Testis (tissue), 3 donors: Measurements from ENCODE around the gene CDKL4. TPM values are rescaled to one million over a fixed set of nuclear protein-coding genes. Genes with fewer than 3 reads are reported as not detected.

Experiments
- DNase-seq: peaks from one replicate; pipeline ENCODE4 v3.0.0-alpha.2; 2019
- H3K27ac ChIP-seq, 2 donors: fragments of 200-600 bp; sonication (generic); one replicate each; pipeline ENCODE4 v1.5.1; 2019
- H3K27me3 ChIP-seq: fragments of 200-600 bp; sonication (generic); one replicate; pipeline ENCODE4 v1.5.1; 2019
- H3K36me3 ChIP-seq: fragments of 200-600 bp; sonication (generic); one replicate; pipeline ENCODE4 v1.5.1; 2017; ENCODE audit warnings: low read depth; ENCODE audit errors: missing control alignments
- H3K4me1 ChIP-seq: fragments of 200-600 bp; sonication (generic); one replicate; pipeline ENCODE4 v1.5.1; 2019
- H3K4me3 ChIP-seq, 2 donors: fragments of 200-600 bp; sonication (generic); one replicate each; pipeline ENCODE4 v1.5.1; 2017 to 2019
- H3K9me3 ChIP-seq: fragments of 200-600 bp; sonication (generic); one replicate; pipeline ENCODE4 v1.5.1; 2017
- CTCF ChIP-seq, 3 experiments: fragments of 450-650 bp in 2 of 3; fragments of 200-600 bp in 1 of 3; sonication (generic) in 1 of 3; IDR thresholded peaks; one replicate each; pipeline ENCODE4 v1.5.1; 2016 to 2019; ENCODE audit warnings: antibody characterized with exemption in 3 of 3, mild to moderate bottlenecking in 2 of 3, moderate library complexity in 1 of 3
- POLR2A ChIP-seq: fragments of 450-650 bp; IDR thresholded peaks from one replicate; pipeline ENCODE4 v1.6.1; 2017; ENCODE audit warnings: antibody characterized with exemption, mild to moderate bottlenecking, moderate library complexity
- WGBS, 2 donors: methylation state at CpG; one replicate each; pipeline ENCODE4 v1.1.5; 2018; 5-methylcytosine and 5-hydroxymethylcytosine counted together
- intact Hi-C: fragments of 100-400 bp; cut with DNase I; formaldehyde crosslinking; loops from one replicate; pipeline ENCODE4 v1.15.1; 2023; ENCODE audit warnings: low total_unique reads
- polyA plus RNA-seq: library from polyadenylated mRNA; stranded (reverse); fragments of 350-450 nt; fragmentation: Illumina TruSeq; extraction: RNeasy Lipid Tissue Mini Kit (QIAGEN cat#74804); gene quantifications from one replicate; pipeline ENCODE4 v1.2.3, GENCODE V29; 2014; ENCODE audit warnings: low read depth, low replicate concordance; ENCODE audit not compliant: insufficient read depth
- total RNA-seq, 2 donors: library from RNA; depleted of rRNA; stranded (reverse); fragments of >200 nt; gene quantifications; one replicate each; pipeline ENCODE4 v1.2.3, GENCODE V29; 2016

Gene CDKL4
- total and polyA plus RNA-seq, 3 donors from 2014 or later: 2.3 to 4.2 (median 3.9) TPM

GRCh38 chr2:39146630-39147029 lies 97.1 kb downstream of the CDKL4 start:
- H3K36me3 ChIP-seq: no peaks in the 10 kb centered on the region
- DNase-seq: no peak
- TF ChIP-seq CTCF (IDR thresholded peaks at IDR 0.05): no peak
- TF ChIP-seq POLR2A: no peak
- H3K9me3 ChIP-seq: no peaks in the 10 kb centered on the region
- intact Hi-C loops: no loop called here
- no peak overlapping the region for H3K27ac ChIP-seq
- no peaks in the 10 kb centered on the region for H3K4me1 ChIP-seq
- no peak overlapping the region for H3K4me3 ChIP-seq
- H3K27me3 ChIP-seq: no peaks in the 10 kb centered on the region

GRCh38 chr2:39145906-39146421 lies 97.8 kb downstream of the CDKL4 start:
- Histone ChIP-seq H3K36me3 (no peaks in the 10 kb centered on the region), H3K27ac (no peak overlapping the region), H3K4me3 (no peak overlapping the region), H3K4me1 (no peaks in the 10 kb centered on the region), H3K27me3 (no peaks in the 10 kb centered on the region), H3K9me3 (no peaks in the 10 kb centered on the region)
- no peak for TF ChIP-seq CTCF (IDR thresholded peaks at IDR 0.05)
- no peak for TF ChIP-seq POLR2A
- WGBS, 2 donors: 73 to 86% methylated on average over 3 of the region's 3 CpGs
- DNase-seq: no peak
- intact Hi-C loops: no loop called here

GRCh38 chr2:39144416-39144815 lies 99.4 kb downstream of the CDKL4 start:
- intact Hi-C loops: no loop called here
- 70 to 74% methylated on average over 5 of the region's 5 CpGs for WGBS, 2 donors
- Histone ChIP-seq H3K4me3 (no peak overlapping the region), H3K27ac (no peak overlapping the region), H3K36me3 (no peaks in the 10 kb centered on the region), H3K27me3 (no peaks in the 10 kb centered on the region), H3K4me1 (peaks cover 9% of the 10 kb centered on the region), H3K9me3 (no peaks in the 10 kb centered on the region)
- DNase-seq: no peak
- no peak for TF ChIP-seq POLR2A
- TF ChIP-seq CTCF (IDR thresholded peaks at IDR 0.05): no peak

GRCh38 chr2:39142904-39143605 lies 100.7 kb downstream of the CDKL4 start:
- Histone ChIP-seq H3K36me3 (no peaks in the 10 kb centered on the region), H3K9me3 (no peaks in the 10 kb centered on the region), H3K27ac (no peak overlapping the region), H3K27me3 (no peaks in the 10 kb centered on the region), H3K4me3 (no peak overlapping the region), H3K4me1 (peaks cover 9% of the 10 kb centered on the region)
- DNase-seq: no peak
- intact Hi-C loops: no loop called here
- WGBS, 2 donors: 87 to 89% methylated on average over 3 of the region's 3 CpGs
- TF ChIP-seq CTCF (IDR thresholded peaks at IDR 0.05) (no peak), POLR2A (no peak)
